ENCODE measurements around the gene C19orf73. TPM values are rescaled to one million over a fixed set of nuclear protein-coding genes. Genes with fewer than 3 reads are reported as not detected.

C19orf73 gene
- total and polyA plus RNA-seq, 9 of the 15 experiments (the other 6 are each of a cell fraction or from before 2014, with no cell fraction given): 0.08 to 7.4 (median 1.4) TPM

DNA sequence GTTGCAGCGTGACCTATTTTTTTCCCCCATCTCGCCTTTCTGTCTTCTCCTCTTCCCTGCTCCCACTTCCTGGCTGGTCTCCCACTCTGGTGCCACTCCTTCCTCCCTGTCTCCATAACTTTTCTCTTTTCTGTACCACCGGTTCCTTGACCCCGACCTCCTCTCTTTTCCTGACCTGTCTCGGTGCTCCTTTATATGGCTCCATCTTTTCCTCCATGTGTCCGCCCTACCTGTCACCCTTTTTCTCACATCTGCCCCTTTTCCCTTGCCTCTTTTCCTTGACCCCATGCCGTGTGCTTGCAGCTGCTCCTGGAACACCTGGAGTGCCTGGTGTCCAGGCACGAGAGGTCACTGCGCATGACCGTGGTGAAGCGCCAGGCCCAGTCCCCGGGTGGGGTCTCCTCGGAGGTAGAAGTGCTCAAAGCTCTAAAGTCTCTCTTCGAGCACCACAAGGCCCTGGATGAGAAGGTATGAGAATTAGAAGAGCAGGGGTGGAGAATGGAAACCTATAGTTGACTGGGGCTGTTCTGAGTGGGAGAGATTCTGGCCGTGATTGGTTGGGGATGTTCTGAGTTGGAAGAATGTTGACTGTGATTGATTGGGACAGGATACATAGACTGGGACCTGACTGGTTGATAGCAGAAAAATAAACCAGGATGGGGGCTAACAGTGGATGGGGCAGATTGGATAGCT is 9.7 kb upstream of the C19orf73 start (continued):
- TF ChIP-seq ZBTB2 (IDR thresholded peaks at IDR 0.05) (peak; percentile 57; the same call in 1 of the 2 replicates), SOX6 (IDR thresholded peaks at IDR 0.05) (no peak), ETV6 (IDR thresholded peaks at IDR 0.05; ENCODE audit: borderline replicate concordance in 1 of 2, low read depth in 2 of 2, low read length in 1 of 2) (no peak), ETV6 (CRISPR knock-in tag; IDR thresholded peaks at IDR 0.05; ENCODE audit: borderline replicate concordance) (no peak), MITF (IDR thresholded peaks at IDR 0.05) (no peak)
- TF ChIP-seq, protein P1, sequence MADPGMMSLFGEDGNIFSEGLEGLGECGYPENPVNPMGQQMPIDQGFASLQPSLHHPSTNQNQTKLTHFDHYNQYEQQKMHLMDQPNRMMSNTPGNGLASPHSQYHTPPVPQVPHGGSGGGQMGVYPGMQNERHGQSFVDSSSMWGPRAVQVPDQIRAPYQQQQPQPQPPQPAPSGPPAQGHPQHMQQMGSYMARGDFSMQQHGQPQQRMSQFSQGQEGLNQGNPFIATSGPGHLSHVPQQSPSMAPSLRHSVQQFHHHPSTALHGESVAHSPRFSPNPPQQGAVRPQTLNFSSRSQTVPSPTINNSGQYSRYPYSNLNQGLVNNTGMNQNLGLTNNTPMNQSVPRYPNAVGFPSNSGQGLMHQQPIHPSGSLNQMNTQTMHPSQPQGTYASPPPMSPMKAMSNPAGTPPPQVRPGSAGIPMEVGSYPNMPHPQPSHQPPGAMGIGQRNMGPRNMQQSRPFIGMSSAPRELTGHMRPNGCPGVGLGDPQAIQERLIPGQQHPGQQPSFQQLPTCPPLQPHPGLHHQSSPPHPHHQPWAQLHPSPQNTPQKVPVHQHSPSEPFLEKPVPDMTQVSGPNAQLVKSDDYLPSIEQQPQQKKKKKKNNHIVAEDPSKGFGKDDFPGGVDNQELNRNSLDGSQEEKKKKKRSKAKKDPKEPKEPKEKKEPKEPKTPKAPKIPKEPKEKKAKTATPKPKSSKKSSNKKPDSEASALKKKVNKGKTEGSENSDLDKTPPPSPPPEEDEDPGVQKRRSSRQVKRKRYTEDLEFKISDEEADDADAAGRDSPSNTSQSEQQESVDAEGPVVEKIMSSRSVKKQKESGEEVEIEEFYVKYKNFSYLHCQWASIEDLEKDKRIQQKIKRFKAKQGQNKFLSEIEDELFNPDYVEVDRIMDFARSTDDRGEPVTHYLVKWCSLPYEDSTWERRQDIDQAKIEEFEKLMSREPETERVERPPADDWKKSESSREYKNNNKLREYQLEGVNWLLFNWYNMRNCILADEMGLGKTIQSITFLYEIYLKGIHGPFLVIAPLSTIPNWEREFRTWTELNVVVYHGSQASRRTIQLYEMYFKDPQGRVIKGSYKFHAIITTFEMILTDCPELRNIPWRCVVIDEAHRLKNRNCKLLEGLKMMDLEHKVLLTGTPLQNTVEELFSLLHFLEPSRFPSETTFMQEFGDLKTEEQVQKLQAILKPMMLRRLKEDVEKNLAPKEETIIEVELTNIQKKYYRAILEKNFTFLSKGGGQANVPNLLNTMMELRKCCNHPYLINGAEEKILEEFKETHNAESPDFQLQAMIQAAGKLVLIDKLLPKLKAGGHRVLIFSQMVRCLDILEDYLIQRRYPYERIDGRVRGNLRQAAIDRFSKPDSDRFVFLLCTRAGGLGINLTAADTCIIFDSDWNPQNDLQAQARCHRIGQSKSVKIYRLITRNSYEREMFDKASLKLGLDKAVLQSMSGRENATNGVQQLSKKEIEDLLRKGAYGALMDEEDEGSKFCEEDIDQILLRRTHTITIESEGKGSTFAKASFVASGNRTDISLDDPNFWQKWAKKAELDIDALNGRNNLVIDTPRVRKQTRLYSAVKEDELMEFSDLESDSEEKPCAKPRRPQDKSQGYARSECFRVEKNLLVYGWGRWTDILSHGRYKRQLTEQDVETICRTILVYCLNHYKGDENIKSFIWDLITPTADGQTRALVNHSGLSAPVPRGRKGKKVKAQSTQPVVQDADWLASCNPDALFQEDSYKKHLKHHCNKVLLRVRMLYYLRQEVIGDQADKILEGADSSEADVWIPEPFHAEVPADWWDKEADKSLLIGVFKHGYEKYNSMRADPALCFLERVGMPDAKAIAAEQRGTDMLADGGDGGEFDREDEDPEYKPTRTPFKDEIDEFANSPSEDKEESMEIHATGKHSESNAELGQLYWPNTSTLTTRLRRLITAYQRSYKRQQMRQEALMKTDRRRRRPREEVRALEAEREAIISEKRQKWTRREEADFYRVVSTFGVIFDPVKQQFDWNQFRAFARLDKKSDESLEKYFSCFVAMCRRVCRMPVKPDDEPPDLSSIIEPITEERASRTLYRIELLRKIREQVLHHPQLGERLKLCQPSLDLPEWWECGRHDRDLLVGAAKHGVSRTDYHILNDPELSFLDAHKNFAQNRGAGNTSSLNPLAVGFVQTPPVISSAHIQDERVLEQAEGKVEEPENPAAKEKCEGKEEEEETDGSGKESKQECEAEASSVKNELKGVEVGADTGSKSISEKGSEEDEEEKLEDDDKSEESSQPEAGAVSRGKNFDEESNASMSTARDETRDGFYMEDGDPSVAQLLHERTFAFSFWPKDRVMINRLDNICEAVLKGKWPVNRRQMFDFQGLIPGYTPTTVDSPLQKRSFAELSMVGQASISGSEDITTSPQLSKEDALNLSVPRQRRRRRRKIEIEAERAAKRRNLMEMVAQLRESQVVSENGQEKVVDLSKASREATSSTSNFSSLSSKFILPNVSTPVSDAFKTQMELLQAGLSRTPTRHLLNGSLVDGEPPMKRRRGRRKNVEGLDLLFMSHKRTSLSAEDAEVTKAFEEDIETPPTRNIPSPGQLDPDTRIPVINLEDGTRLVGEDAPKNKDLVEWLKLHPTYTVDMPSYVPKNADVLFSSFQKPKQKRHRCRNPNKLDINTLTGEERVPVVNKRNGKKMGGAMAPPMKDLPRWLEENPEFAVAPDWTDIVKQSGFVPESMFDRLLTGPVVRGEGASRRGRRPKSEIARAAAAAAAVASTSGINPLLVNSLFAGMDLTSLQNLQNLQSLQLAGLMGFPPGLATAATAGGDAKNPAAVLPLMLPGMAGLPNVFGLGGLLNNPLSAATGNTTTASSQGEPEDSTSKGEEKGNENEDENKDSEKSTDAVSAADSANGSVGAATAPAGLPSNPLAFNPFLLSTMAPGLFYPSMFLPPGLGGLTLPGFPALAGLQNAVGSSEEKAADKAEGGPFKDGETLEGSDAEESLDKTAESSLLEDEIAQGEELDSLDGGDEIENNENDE (IDR thresholded peaks at IDR 0.05; ENCODE audit: low read depth, low read length): no peak
- TF ChIP-seq, protein P2, sequence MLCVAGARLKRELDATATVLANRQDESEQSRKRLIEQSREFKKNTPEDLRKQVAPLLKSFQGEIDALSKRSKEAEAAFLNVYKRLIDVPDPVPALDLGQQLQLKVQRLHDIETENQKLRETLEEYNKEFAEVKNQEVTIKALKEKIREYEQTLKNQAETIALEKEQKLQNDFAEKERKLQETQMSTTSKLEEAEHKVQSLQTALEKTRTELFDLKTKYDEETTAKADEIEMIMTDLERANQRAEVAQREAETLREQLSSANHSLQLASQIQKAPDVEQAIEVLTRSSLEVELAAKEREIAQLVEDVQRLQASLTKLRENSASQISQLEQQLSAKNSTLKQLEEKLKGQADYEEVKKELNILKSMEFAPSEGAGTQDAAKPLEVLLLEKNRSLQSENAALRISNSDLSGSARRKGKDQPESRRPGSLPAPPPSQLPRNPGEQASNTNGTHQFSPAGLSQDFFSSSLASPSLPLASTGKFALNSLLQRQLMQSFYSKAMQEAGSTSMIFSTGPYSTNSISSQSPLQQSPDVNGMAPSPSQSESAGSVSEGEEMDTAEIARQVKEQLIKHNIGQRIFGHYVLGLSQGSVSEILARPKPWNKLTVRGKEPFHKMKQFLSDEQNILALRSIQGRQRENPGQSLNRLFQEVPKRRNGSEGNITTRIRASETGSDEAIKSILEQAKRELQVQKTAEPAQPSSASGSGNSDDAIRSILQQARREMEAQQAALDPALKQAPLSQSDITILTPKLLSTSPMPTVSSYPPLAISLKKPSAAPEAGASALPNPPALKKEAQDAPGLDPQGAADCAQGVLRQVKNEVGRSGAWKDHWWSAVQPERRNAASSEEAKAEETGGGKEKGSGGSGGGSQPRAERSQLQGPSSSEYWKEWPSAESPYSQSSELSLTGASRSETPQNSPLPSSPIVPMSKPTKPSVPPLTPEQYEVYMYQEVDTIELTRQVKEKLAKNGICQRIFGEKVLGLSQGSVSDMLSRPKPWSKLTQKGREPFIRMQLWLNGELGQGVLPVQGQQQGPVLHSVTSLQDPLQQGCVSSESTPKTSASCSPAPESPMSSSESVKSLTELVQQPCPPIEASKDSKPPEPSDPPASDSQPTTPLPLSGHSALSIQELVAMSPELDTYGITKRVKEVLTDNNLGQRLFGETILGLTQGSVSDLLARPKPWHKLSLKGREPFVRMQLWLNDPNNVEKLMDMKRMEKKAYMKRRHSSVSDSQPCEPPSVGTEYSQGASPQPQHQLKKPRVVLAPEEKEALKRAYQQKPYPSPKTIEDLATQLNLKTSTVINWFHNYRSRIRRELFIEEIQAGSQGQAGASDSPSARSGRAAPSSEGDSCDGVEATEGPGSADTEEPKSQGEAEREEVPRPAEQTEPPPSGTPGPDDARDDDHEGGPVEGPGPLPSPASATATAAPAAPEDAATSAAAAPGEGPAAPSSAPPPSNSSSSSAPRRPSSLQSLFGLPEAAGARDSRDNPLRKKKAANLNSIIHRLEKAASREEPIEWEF (CRISPR knock-in tag; IDR thresholded peaks at IDR 0.05): no peak

All from K562 (cell line).